GM12878 (cell line): Measurements from ENCODE around the gene BPTF. TPM values are rescaled to one million over a fixed set of nuclear protein-coding genes. Genes with fewer than 3 reads are reported as not detected.

Experiments used
- ATF7 ChIP-seq: fragments of 450-650 bp; IDR thresholded peaks from 2 replicates; pipeline ENCODE4 v1.6.1; 2016; ENCODE audit warnings: low read depth, mild to moderate bottlenecking
- BCL11A ChIP-seq: IDR thresholded peaks from 2 replicates; pipeline ENCODE4 v1.6.1; 2011; ENCODE audit warnings: low read depth, low read length
- CBX3 ChIP-seq: fragments of 200-600 bp; sonication (generic); IDR thresholded peaks from 2 replicates; pipeline ENCODE4 v1.6.1; 2016; ENCODE audit warnings: low read depth, borderline replicate concordance
- CEBPB ChIP-seq, 2 experiments: fragments of 150-350 bp in 1 of 2; IDR thresholded peaks; 2 replicates each; pipeline ENCODE4 v1.6.1; 2012 to 2014; ENCODE audit warnings: low read depth in 2 of 2, low read length in 2 of 2, borderline replicate concordance in 1 of 2, inconsistent platforms in 1 of 2
- CUX1 ChIP-seq: IDR thresholded peaks from 2 replicates; pipeline ENCODE4 v1.6.1; 2012; ENCODE audit warnings: improper control_type of control experiment, low read depth, low read length; ENCODE audit not compliant: insufficient replicate concordance
- DPF2 ChIP-seq: fragments of 450-650 bp; IDR thresholded peaks from 2 replicates; pipeline ENCODE4 v1.6.1; 2017; ENCODE audit warnings: mild to moderate bottlenecking
- FOS ChIP-seq: IDR thresholded peaks from 3 replicates; pipeline ENCODE4 v1.6.1; 2011; ENCODE audit warnings: borderline replicate concordance; ENCODE audit not compliant: insufficient read length; ENCODE audit errors: extremely low read depth
- FOXM1 ChIP-seq: IDR thresholded peaks from 2 replicates; pipeline ENCODE4 v1.6.1; 2012; ENCODE audit warnings: low read depth, mild to moderate bottlenecking, inconsistent platforms, low read length, moderate library complexity
- MYB ChIP-seq: fragments of 150-350 bp; IDR thresholded peaks from 2 replicates; pipeline ENCODE4 v1.6.1; 2014; ENCODE audit warnings: mild to moderate bottlenecking, low read depth, low read length, borderline replicate concordance
- NKRF ChIP-seq: fragments of 450-650 bp; conservative IDR thresholded peaks from 2 replicates; pipeline ENCODE4 v1.6.1; 2017; ENCODE audit warnings: mild to moderate bottlenecking, moderate library complexity
- NR2F1 ChIP-seq: fragments of 450-650 bp; conservative IDR thresholded peaks from 2 replicates; pipeline ENCODE4 v1.6.1; 2017; ENCODE audit warnings: mild to moderate bottlenecking
- PBX3 ChIP-seq: IDR thresholded peaks from 2 replicates; pipeline ENCODE4 v1.6.1; 2011; ENCODE audit warnings: mild to moderate bottlenecking, low read depth, low read length, moderate library complexity; ENCODE audit not compliant: insufficient replicate concordance
- RELA ChIP-seq: fragments of 450-650 bp; IDR thresholded peaks from 2 replicates; pipeline ENCODE4 v1.8.0; 2014; ENCODE audit warnings: borderline replicate concordance; ENCODE audit not compliant: partially characterized antibody
- RUNX3 ChIP-seq: IDR thresholded peaks from 2 replicates; pipeline ENCODE4 v1.6.1; 2012; ENCODE audit warnings: low read length, inconsistent platforms
- SMARCA5 ChIP-seq: fragments of 450-650 bp; IDR thresholded peaks from 2 replicates; pipeline ENCODE4 v1.6.1; 2017; ENCODE audit warnings: mild to moderate bottlenecking
- ZNF687 ChIP-seq: fragments of 450-650 bp; IDR thresholded peaks from 2 replicates; pipeline ENCODE4 v1.6.1; 2017; ENCODE audit warnings: mild to moderate bottlenecking, moderate library complexity
- polyA plus RNA-seq, 11 experiments: library from polyadenylated mRNA; depleted of rRNA in 4 of 11; unstranded in 6 of 11; stranded (reverse) in 5 of 11; fragments of >200 nt; fragmentation: Nextera tagmentation in 4 of 11; fragmentation: Illumina TruSeq in 1 of 11; extraction: Ambion mirVana in 4 of 11; extraction: Trizol in 1 of 11; gene quantifications; 1 replicate in 1 of 11; 2 replicates in 10 of 11; pipeline versions ENCODE4 v1.2.1 to v1.2.3, GENCODE V29; 2011 to 2016; ENCODE audit warnings: inconsistent platforms in 2 of 11, missing spikeins in 2 of 11, low read depth in 1 of 11
- total RNA-seq, 4 experiments: library from RNA; depleted of rRNA in 3 of 4; stranded (reverse); fragments of >200 nt in 3 of 4; fragmentation: Illumina TruSeq in 1 of 4; extraction: Trizol in 1 of 4; gene quantifications; 2 replicates each; pipeline versions ENCODE4 v1.2.1 to v1.2.3, GENCODE V29; 2013 to 2021

Gene BPTF
- total and polyA plus RNA-seq, 10 of the 15 experiments (the other 5 are each of a cell fraction or from before 2014, with no cell fraction given): 19.4 to 78.3 (median 44.8) TPM

- TF ChIP-seq CUX1: peak; percentile 85
- peak; percentile 46; the same call in 1 of the 2 replicates for TF ChIP-seq ZNF687
- peak; percentile 51; the same call in 1 of the 2 replicates for TF ChIP-seq SMARCA5
- TF ChIP-seq NKRF: no peak
- no peak for TF ChIP-seq RELA
- no peak for TF ChIP-seq CEBPB (IDR thresholded peaks at IDR 0.05; ENCODE audit: borderline replicate concordance in 1 of 2, low read depth in 2 of 2, low read length in 2 of 2)
- TF ChIP-seq BCL11A: peak; percentile 64
- peak; percentile 35 for TF ChIP-seq NR2F1
- no peak for TF ChIP-seq FOS
- peak; percentile 51 for TF ChIP-seq PBX3
- no peak for TF ChIP-seq CBX3
- TF ChIP-seq MYB: no peak; the same call in 1 of the 2 replicates
- TF ChIP-seq DPF2: peak; percentile 57; the same call in 1 of the 2 replicates
- TF ChIP-seq FOXM1: peak; percentile 44; the same call in 1 of the 2 replicates
- peak; percentile 95 for TF ChIP-seq ATF7
- TF ChIP-seq RUNX3: no peak; the same call in 1 of the 2 replicates
Observed at GRCh38 chr17:67818110-67819002, 6.9 kb upstream of the BPTF start (continued).
